NCI-H524 (cell line): Measurements from ENCODE around the gene VIPR2.
"Not testable (repeated sequence)": the region's sequence is repeated elsewhere in the genome, so short reads cannot be mapped to it uniquely, and the experiment has no call there.

Source experiments
- DNase-seq, 2 experiments: peaks; one replicate each; lab custom pipeline; 2025; lab: John Stamatoyannopoulos, UW

VIPR2 gene

DNA sequence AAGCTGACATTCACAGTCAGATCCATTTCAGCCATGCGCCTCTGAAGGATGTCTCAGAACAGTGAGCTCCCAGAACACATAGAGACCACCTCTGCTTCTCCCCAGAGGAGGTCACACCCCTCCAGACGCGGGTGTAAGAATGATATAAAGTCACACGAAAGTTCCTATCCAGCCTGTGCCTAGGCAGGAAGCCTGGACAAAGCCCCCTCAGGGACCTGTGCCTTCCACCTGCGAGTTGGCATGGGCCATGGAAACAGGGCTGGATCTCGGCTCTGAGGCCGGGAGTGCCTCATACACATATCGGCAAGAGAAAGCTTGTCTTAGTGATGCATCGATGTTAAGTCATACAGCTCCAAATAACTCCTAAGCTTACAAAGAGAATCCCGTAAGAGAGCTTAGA, 5.0 kb downstream of the VIPR2 start:
- DNase-seq: no peak

GRCh38 chr7:159139202-159139601, 5.5 kb downstream of the VIPR2 start:
- DNase-seq: no peak

GRCh38 chr7:159138508-159138907, 6.2 kb downstream of the VIPR2 start:
- DNase-seq: no peak

GRCh38 chr7:159137906-159138305, 6.8 kb downstream of the VIPR2 start:
- DNase-seq: no peak

DNA sequence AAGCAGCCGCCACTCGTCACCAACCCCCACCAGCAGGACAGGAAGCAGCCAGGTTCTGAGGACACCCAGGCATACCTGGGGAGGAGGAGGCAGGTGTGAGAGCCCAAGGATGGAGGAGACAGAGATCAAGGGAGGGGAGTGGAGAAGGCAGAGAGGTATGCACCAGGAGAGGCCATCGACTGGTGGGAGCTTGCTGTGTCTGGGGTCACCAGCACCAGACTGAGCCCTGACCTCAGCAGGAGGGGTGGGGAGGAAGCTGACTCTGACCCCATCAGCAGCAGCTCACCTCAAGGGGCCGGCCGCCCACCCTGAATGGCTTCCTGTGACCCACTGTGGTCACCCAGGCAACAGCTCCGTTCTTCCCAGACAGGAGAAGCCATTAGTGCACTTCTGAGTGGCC, 7.8 kb downstream of the VIPR2 start:
- DNase-seq: no peak

- DNase-seq: no peak
Observed at GRCh38 chr7:159136442-159136841, 8.2 kb downstream of the VIPR2 start.

GRCh38 chr7:159136013-159136412, 8.7 kb downstream of the VIPR2 start:
- DNase-seq: no peak

DNA sequence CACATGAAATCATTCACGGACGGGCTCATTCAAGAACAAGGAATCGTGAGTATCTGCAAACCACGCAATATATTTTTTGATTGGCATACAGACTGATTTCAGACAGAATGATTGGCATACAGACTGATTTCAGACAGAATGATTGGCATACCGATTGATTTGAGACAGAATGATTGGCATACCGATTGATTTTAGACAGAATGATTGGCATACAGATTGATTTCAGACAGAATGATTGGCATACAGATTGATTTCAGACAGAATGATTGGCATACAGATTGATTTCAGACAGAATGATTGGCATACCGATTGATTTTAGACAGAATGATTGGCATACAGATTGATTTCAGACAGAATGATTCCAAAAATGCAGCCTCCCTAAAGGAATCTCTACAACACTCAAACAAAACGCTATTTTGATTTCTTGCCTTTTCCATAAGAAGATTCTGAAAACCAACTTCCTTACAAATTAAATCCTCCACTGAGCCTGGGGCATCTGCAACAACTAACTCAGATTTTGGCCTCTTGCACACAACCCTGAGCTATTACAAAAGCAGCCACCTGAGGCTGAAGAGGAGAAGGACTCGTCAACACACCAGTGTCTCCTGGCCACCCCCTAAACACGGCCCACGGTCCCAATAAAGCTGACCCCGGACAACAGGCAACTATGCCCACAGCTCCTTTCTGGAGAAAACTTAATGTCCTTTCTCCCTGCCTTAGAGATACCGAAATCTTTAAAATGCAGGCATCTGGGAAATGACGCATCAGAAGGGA, 11.8 kb downstream of the VIPR2 start:
- not testable (repeated sequence) for DNase-seq

- DNase-seq: no peak
Observed at GRCh38 chr7:159130820-159131219, 13.8 kb downstream of the VIPR2 start.

- no peak for DNase-seq
Observed at GRCh38 chr7:159130199-159130775, 14.4 kb downstream of the VIPR2 start.

DNA sequence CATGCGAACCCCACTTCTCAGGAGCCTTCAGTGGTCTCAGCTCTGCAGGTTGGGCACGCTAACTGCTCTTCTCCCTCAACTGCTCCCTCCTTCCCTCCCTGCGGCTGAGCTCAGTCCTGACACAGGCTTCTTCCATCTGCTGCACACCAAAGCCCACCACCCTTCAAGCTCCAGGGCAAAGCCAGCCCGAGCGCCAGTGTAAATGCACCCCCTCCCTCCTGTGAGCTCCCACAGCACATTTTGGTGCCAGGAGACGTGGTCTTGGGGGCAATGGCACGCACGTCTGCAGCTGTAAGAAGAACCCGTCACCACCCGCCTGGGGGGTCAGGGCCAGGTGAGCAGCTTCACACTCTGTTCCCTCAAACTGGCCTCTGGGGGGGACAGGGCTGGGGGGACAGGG, 15.9 kb downstream of the VIPR2 start:
- DNase-seq: no peak

DNA sequence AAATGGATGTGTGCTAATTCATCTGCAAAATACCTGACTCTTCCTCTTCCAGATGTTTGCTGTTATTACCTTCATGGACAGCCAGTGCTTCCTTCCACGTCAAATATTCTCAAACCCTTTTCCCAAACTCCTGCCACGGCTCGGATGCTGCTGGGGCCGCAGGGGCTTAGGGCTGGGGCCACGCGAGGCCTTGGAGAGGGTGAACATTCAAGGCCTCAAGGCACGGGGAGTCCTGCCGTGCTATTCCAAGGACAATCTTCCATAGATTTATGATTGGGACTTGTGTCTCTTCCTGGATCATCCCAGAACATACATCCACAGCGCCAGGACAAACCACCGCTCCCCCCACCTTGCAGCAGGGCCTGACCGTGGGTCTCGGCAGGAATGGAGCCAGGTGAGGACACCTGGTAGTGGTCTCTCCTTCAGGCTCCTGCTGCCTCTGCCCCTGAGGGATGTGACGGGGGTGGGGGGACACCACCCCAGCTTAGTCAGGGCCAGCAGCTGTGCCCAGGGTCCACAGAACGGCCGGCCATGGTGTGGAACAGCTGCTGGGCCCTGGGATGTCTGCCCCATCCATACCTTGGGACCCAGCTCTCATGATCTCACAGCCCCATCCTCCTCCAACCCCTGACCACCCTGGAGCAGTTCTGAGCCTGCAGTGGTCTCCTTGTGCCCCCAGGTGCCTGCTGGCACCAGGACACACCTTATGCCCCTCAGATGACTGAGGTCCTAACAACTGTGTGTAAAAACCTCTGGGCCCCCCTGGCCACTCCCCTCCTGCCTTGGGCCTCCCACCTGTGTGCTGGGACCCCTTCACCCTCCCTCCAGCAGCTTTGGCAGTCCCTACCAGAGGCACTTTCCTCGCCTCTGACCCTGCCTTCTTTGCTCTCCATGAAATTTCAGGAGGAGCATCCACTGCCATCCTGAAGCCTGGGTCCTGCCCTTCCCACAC, 16.7 kb downstream of the VIPR2 start:
- no peak for DNase-seq

DNA sequence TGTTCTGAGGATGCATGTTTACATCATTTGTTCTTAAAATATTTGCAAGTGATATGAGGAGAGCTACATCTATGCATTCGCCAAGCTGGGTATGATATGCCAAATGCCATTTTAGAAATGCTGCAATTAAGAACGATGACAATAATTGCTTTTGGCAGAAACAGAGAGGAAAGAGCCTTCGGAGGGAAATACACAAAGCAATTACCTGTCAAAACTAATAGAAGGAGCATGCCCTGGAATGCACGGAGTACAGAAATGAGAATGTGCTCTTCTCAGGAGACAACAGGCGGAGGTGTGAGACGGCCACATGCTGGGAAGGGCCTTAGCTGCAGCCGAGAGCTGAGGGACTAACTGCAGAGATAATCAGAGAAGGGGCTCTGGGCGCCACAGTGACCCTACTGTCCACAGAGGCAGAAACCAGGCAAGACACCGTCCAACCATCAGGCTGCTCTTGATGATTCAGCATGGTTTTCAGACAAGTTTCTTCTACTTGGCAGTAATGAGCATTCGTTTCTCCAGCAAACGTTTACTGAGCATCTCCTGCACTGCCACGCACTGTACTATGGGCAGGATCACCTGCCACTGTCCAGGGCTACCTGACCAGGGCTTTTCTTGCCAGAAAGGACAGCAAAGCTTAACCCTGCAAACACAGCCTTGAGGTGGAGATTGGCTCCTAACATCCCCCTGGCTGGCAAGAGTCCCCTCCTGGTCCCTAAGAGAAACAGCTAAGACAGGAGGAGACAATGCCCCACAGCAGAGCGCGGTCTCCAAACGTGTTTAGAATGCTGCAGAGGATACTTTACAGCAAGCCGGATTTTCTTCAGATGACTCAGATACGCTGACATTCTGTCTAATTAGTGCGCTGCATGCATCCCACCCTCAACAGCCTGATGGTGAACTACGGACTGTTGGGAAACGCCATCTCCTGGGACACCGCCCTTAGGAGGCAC, 18.1 kb downstream of the VIPR2 start:
- DNase-seq: no peak

- no peak for DNase-seq
Observed at GRCh38 chr7:159125955-159126270, 18.8 kb downstream of the VIPR2 start.

DNA sequence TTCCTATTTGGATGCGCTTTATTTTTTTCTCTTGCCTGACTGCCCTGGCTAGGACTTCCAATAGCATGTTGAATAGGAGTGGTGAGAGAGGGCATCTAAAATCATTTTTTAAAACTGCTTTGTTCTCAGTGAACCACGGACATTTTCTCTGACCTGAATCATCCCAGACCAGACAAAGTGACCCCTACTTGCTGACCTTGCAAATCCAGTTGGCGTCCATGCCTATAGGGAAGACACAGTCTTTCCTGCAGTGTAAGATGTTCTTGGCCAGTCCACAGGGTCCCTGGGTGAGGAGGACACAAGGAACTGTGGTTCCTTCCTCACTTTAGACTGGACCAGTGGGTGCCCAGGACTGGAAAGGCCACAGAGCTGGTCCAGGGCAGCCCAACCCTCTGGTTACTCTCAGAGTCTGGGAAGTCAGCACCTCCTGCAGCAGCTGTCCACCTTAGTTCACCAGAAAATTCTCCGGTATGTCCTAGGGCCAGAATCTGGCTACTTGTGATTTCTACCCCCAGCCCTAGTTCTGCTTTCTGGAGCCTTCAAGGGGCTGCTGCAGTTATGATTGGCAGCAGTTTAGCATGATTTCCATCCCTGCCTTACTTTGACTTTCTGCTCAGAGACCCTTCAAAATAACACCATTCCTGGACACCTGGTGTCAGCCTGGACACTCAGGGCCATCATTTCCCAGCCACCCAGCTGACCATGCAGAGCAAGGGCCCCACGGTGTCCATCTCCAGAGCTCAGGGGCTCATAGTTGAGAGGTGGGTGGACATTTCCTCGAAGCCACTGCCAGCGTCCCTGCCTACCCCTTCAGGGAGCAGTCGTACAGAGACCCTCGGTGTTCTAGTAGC, 19.3 kb downstream of the VIPR2 start:
- DNase-seq: no peak

- DNase-seq: not testable (repeated sequence)
Observed at GRCh38 chr7:159123793-159124192, 20.9 kb downstream of the VIPR2 start.

DNA sequence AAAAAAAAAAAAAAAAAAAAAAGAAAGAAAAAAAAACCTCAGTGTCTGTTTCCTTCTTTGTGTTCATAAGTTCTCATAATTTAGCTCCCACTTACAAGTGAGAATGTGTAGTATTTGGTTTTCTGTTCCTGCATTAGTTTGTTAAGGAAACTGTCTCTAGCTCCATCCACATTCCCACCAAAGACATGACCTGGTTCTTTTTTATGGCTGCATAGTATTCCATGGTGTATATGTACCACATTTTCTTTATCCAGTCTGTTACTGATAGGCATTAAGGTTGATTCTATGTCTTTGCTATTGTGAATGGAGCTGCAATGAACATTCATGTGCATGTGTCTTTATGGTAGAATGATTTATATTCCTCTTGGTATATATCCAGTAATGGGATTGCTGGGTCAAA, 21.4 kb downstream of the VIPR2 start:
- DNase-seq: not testable (repeated sequence)

DNA sequence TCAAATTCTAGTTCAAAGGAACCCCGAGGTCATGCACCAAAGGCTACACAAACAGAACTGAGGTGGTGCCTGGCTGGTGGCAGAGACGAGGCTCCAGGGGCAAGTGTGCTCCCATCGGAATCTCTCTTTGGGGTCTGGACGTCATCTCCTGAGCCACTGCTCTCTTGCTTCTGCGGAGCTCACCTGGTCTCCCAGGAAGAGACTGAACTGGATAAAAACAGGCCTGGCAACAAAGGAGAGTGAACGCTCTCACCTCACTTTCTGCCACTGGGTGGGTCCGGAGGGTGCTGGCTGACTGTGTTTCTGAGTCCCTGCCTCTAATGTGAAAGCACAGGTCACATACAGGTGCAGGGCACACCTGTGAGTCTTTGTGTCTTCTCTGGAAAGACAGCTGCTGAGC, 22.4 kb downstream of the VIPR2 start:
- DNase-seq: no peak

GRCh38 chr7:159121476-159121875, 23.2 kb downstream of the VIPR2 start:
- DNase-seq: no peak

DNA sequence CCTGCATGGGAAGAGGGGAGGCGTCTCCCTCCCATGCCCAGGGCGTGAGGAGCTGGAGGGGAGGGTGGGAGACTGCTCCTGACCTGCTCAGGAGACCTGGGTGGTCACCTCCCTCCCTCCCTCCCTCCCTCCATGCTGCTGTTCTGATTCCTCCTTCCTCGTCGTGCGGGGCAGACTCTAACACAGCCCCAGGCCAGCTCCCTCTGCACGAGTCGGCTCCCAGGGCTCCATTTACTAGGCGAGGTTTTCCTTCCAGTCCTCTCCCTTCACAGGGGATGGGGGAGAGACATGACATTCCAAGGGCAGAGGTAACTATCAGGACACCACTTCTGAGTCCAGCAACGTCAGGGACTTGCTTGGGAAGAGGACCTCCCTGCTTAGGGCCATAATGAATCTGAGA, 23.6 kb downstream of the VIPR2 start:
- no peak for DNase-seq

GRCh38 chr7:159120540-159120919, 24.1 kb downstream of the VIPR2 start:
- no peak for DNase-seq
